GM19025 (cell line): ENCODE results near the gene CTNNA2.

Source experiments
- ATAC-seq: cut with Tn5 transposase; IDR thresholded peaks from one replicate; pipeline ENCODE4 v1.9.1; 2021; ENCODE audit warnings: mild to moderate bottlenecking, low read depth, moderate library complexity; ENCODE audit not compliant: unreplicated experiment

Gene CTNNA2

DNA sequence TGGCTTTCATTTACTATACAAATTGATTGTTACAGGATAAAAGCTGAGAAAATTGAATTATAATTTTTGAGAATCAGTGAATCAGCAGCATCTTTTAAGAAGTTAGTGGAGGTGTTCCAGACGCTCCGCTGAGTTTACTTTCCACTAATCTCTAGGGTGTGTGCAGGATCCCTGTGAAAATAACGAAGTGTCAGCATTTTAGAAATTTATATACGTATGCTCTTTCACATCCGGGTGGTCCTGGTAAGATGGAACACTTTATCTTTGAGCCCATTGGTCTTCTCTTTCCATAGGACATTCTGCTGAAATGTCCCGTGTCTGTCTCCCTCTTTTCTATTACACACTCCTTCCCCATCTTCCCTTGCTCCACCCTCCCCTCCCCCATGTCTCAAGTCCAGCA lies 1060.3 kb downstream of the CTNNA2 start:
- ATAC-seq = no peak

DNA sequence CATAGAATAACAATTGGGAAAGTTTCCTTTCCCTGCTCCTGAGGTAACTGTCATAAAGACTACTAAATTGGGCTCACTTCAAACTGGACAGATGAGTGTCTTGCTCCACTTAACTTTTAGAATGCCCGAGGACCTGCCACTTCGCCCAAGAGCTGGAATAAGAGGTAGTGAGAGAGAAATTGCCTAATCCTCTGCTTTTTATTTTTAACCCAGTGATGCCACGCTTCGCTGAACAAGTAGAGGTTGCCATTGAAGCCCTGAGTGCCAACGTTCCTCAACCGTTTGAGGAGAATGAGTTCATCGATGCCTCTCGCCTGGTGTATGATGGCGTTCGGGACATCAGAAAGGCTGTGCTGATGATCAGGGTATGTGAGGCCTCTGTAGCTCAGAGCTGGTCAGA lies 1061.1 kb downstream of the CTNNA2 start:
- ATAC-seq = no peak

DNA sequence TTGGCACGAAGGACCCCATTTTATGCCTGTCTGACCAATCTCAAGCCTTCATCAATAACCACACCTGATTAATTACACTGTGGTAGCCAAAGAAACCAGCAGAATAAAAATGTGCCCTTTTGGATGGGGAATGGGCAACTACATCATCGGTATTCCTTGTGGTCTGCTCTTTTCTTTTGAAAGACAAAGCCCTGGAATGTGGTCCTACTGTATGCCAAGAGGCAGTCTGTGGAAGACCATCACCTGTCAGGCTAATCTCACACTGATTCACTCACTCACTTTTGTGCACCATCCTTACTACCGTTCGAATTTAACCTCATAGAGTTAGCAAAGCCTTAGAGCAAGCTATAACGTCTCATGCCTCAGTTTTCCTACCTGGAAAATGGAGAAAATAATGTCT lies 1066.9 kb downstream of the CTNNA2 start:
- ATAC-seq = no peak

DNA sequence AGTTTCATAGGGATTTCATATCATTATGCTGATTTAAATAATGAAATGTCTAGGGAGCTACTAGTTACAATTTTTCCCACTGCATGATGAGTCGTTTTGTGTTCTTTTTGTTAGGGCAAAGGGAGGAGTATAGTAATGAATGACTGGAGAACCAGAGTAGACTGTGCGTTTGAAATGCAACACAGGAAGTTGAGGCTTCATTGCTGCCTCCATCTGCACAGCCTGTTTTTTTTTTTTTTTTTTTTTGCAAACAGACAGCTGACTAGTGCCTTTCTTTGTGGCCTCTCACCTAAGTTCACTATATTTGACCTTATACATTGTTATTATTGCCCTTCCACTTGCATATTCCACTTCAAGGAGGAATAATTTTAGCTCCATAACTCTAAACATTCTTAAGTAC lies 1078.4 kb downstream of the CTNNA2 start:
- ATAC-seq = no peak

DNA sequence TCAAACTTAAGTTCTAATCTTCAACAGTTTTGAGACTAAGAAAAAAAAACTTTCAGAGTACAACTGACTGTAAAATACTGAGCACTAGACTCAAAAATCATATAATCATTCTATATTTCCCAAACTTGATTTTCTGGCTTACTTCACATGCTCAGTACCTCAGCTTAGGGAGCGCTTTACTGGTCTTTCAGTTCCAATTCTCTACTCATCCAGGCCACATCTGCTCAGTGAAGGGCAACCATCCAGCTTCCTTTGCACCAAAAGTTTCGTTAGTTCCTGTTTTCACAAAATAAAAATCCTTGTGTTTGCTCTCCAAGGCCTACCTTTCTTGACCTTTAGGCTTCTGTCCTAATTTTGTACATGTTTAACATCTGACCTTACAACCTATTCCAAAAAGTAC lies 1079.3 kb downstream of the CTNNA2 start:
- ATAC-seq = no peak

DNA sequence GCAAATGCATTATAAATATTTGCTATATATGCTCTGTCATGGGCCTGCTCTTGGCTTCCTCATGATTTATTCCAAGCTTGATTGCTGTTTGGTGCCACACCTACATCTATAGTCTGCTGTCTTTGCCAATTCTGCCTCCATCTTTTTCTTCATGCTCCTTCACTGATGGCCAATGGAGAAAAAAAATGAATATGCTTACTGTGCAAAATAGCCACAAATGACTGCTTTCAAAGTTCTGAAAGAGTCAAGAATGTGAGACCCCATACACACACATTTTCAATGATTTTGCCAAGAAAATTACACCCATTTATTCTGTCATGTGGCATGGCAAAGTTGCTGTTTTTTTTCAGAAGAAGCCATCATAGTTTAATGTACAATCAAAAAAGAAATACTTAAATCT lies 1097.3 kb downstream of the CTNNA2 start:
- ATAC-seq = no peak

DNA sequence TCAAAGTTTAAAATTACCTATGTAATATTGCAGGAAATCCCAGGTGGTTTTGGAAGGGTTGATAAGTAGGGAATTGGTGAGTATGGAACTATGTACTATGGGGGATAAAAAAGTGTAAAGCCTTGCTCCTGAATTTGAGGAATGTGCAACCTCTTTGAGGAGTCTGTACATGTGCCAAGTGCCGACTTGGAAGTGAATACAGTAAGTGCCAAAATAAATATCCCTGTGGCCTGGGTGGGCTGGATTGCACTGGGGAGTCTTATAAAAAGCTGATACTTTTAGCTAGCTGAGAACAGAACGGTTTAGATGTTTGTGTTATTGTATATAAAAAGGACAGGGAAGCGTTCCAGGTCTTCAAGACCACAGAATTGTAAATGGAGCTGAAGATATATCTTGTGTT lies 1108.8 kb downstream of the CTNNA2 start:
- ATAC-seq = no peak

DNA sequence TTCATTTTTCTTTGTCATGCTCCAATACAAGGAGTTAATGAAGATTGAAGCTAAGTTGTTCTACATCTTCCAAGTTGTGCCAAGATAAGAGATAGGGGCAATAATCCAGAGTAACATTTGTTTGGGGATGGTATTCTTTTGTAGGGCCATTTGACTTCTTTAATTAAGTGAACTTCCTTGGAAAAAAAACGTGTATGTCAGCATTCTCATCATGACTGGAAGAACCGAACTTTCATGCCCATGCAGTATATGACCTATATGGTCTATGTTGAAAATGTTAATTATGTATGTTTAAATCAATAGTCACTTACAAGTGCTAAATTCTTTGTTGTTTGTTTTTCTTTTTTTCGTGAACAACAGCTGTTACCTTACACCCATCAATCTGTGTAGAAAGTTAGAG lies 1111.2 kb downstream of the CTNNA2 start:
- no peak for ATAC-seq

DNA sequence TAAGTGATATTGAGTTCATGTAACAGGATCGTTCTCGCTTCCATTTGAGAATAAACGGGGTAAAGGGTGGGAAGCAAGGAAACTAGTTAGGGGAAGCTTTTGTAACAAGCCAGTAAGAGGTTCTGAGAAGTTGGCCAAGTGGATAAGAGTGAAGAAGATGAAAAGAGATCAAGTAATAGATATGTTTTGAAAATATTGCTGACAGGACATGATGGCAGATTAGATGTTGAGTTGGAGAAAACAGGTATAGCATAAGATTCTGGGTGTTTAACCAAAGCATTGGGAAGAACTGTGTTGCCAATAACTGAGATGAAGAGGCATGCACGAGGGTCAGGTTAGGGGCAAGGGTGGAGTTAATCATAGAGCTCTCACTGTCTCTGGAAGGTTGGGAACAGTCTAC lies 1121.7 kb downstream of the CTNNA2 start:
- ATAC-seq = no peak

DNA sequence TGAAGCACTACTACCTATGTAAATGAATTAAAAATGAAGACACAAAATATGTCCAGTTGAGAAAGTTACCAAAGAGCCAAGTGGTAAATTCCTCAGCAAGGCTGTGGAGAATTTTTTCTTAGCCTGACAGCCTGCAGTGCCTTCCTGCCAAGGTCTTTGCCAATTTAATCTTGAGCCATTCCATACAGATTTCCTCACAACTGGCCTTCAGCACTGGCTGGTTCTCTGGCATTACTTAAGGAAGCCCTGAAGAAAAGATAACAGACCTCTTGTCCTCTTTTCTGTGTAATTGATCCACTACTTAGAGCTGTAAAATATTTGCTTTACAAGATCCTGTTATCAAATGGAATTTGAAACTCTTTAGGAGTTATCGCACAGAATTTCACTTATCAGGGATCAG lies 1125.9 kb downstream of the CTNNA2 start:
- no peak for ATAC-seq

DNA sequence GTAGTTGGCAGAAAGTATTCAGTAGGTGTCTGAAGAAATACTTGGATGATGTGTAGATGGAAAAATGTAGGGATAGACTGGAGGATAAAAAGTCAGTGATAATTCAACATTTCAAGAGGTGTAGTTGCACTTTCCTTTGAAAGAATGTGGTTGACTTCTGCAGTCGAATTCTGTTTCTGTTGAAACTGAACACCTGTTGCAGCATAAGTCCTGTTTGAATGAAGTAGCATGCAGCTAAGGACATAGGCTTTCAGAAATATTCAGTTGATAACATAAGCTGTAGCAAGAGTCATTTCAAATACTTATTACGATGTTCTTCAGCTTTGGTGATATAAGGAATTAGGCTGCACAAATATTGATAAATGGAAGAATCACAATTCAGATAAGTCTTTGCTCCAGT lies 1129.6 kb downstream of the CTNNA2 start:
- no peak for ATAC-seq

DNA sequence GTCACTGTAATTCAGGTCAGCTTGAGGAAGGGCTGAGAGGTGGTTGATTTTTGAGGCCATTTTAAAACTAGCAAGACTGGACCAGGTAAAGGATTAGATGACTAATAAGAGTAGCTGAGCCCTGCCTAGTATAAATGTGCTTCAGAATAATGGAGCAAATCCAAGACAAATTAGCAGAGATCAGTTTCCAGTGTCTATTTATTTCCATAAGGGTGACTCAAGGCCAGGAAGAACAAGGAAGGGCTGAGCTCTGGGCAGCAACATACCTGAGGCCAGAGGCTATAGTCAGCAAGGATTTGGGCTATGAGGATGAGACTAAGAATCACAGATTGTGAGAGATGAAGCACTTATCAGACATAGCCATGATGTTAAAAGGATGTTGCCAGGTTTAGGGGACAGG lies 1130.7 kb downstream of the CTNNA2 start:
- ATAC-seq = no peak

DNA sequence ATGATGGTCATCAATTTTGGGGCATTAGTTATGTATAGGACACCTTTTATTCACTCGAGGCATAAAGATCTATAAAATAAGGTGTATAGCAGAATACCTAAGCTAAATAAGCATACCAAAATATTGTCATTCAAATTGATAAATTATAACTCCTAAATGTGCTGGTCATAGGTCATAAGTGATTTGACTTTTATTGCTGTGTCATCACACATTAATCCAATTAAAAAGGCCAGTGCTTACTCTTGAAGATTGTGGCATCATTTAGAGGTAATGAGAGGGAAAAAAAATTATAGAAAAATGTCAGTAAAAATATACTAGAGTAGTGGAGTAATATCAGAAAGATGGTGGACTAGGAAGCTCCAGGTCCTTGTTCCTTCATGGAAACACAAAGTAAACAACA lies 1138.6 kb downstream of the CTNNA2 start:
- no peak for ATAC-seq

DNA sequence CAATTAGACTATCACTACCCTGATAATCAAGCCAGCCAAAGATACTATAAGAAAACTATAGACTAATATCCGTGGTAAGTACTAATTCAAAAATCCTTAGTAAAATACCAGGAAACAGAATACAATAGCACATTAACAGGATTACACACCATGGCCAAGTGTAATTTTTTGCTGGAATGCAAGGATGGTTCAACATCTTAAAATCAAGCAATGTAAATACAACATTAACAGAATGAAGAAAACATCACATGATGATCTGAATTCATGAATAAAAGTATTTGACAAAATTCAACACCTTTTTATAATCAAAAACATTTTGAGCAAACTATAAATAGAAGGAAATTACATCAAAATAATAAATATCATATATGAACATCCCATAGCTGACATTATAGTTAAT lies 1142.4 kb downstream of the CTNNA2 start:
- ATAC-seq = no peak

DNA sequence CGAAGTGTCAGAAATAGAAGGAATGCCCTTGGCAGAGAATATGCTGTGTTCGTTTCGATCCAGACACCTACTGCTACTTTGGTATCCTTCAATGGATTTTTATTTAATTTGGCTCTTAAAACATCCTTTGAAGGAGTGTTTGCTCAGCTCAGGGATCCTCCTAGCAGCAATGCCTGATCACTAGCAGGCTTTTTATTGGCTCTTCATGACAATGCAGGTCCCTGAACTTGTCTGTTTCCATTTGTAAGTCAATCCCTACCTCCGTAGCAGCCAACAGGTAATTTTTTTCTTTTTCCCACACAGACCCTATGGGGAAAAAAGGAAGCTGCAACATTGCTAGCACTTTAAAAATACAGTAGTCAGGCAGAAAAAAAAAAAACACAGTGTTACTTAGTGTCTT lies 1157.9 kb downstream of the CTNNA2 start:
- no peak for ATAC-seq

DNA sequence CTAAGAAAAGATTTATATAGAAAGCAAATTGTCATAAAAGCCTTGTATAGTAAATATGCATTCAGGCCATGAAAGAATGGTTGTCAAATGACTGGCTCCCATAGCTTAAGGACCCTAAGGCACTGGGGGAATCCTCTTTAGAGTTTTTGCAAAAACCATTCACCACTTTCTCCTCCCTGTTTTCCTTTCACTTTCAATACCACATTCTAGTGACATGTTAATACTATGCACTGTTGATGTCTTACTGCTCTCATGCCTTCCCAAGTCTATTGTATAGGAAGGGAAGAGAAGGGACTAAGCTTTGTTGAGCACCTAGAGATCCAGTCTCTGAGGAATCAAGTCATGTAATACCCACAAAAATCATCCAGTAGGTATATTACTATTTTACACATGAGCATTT lies 1174.7 kb downstream of the CTNNA2 start:
- ATAC-seq = no peak

DNA sequence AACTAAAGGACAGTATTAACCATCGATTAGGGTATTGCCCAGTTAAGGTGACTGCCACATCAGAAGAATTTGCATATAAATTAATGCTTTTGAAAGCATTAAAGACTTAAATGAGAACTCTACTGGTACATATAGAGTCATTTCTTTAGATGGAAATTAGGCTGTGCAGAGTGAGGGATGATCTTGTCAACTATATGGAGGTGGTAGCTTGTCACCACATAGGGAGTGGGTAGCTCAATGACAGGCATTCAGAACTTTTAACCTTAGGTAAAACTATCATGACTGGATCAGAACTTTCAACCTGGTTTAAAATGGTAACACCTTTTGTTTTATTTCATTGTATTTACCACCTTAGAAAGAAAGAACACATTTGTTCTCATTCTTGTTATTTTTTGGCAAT lies 1176.3 kb downstream of the CTNNA2 start:
- ATAC-seq = no peak
